GM06990 (cell line): ENCODE data around the gene CSTB.
A peak's percentile ranks its signal among the peaks of the same experiment; 100 is the strongest.

ENCODE experiments used
- DNase-seq: peaks from one replicate; pipeline ENCODE4 v3.0.0-alpha.2; 2011; ENCODE audit not compliant: insufficient read length; ENCODE audit errors: extremely low read depth
- H3K27me3 ChIP-seq: replicated peaks from 2 replicates; pipeline ENCODE4 v1.6.0; 2011; ENCODE audit warnings: low read length; ENCODE audit not compliant: control insufficient read depth, insufficient read depth
- H3K36me3 ChIP-seq: 2 replicates; pipeline ENCODE4 v1.5.1; 2011; ENCODE audit warnings: low read length; ENCODE audit not compliant: control insufficient read depth, insufficient read depth
- H3K4me3 ChIP-seq: replicated peaks from 2 replicates; pipeline ENCODE4 v1.5.1; 2011; ENCODE audit warnings: low read depth, mild to moderate bottlenecking, control low read depth, low read length
- CTCF ChIP-seq: IDR thresholded peaks from 2 replicates; pipeline ENCODE4 v1.5.1; 2011; ENCODE audit warnings: low read length, control low read depth, mild to moderate bottlenecking, inconsistent platforms; ENCODE audit not compliant: insufficient read depth, poor library complexity, severe bottlenecking

Gene CSTB

GRCh38 chr21:43811262-43812105 is 35.4 kb upstream of the CSTB start:
- no peak for DNase-seq
- Histone ChIP-seq H3K36me3 (no peaks in the 10 kb centered on the region), H3K4me3 (peak overlapping the region; percentile 26; the same call in 1 of the 2 replicates), H3K27me3 (no peaks in the 10 kb centered on the region)
- no peak for TF ChIP-seq CTCF

- no peaks in the 10 kb centered on the region for H3K36me3 ChIP-seq
- peak; percentile 83 for DNase-seq
- peak overlapping the region; percentile 26; the same call in 1 of the 2 replicates for H3K4me3 ChIP-seq
- no peaks in the 10 kb centered on the region for H3K27me3 ChIP-seq
- peak; percentile 99 for TF ChIP-seq CTCF
Measured at GRCh38 chr21:43810505-43811261, 34.6 kb upstream of the CSTB start.

- Histone ChIP-seq H3K36me3 (no peaks in the 10 kb centered on the region), H3K27me3 (no peaks in the 10 kb centered on the region), H3K4me3 (no peak overlapping the region)
- no peak for TF ChIP-seq CTCF
- DNase-seq, result no peak
Measured at GRCh38 chr21:43809853-43810504, 33.9 kb upstream of the CSTB start.

GRCh38 chr21:43809346-43809799 is 33.3 kb upstream of the CSTB start:
- Histone ChIP-seq H3K4me3 (no peak overlapping the region), H3K36me3 (peaks cover 2% of the 10 kb centered on the region), H3K27me3 (no peaks in the 10 kb centered on the region)
- no peak for TF ChIP-seq CTCF
- no peak for DNase-seq

GRCh38 chr21:43808832-43809251 is 32.7 kb upstream of the CSTB start:
- TF ChIP-seq CTCF, result no peak
- Histone ChIP-seq H3K36me3 (peaks cover 5% of the 10 kb centered on the region), H3K27me3 (no peaks in the 10 kb centered on the region), H3K4me3 (no peak overlapping the region)
- DNase-seq, result no peak
